GM18526 (cell line): ENCODE measurements around the gene STIL.

Experiments
- POLR2A ChIP-seq: IDR thresholded peaks from 3 replicates; pipeline ENCODE4 v1.6.1; 2011; ENCODE audit not compliant: insufficient read length; ENCODE audit errors: extremely low read depth

Gene STIL

DNA sequence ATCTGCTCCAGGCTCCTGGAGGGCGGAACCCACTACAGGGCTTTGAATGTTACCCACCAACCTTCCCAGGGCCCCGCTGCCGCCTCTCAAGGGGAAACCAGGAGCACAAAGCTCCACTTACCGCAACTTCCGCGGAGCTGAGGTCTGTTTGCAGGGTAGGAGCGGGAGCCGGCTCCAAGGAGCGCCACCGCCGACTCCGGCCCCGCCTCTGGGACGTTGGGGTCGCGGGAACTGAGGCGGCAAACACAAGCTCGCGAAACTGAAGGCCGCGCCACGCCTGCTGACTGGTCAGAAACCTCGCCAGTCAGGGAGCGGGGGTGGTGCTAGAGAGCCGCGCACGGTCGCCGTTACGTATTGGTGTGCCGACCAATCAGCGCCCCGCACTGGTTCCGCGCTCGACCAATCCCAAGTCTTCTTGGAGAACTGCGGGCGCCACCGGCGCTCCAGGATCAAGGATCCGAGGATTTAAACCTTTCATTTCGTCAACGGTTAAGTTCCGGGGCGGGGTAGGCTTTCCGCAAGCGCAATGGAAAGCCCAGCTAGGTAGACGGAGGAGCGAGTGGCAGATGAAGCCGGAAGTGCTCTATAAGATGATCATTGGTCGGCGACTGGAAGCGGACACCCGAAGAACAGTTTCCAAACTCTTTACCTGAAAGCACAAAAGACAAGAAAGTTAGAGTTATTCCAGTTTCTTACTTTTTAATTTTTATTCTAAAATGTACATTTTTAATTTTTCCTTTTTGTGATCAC is at the start of gene STIL:
Gene STIL, minus strand, starts transcription at position 233 of the 750 bp plus-strand sequence. CDS start 3,828 bp downstream, outside the sequence.
- TF ChIP-seq POLR2A = peak; percentile 75

DNA sequence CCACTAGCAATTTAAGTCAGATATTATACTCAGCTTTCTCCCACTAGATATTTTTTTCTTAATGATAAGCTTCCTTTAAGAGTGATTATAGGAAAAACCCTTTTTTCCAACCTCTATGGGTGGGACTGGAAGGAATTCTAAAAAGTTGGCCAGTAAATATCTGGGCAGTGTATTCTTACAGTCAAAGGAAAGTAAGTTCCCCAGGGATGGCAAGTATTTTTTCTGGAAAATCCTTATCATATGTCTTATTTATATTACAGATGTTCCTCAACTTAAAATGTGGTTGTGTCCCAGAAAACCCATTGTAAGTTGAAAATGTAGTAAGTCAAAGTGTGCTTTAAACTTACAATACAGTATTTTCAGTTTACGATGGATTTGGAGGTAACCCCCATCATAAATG is 48.9 kb upstream of the STIL start:
- TF ChIP-seq POLR2A = no peak

DNA sequence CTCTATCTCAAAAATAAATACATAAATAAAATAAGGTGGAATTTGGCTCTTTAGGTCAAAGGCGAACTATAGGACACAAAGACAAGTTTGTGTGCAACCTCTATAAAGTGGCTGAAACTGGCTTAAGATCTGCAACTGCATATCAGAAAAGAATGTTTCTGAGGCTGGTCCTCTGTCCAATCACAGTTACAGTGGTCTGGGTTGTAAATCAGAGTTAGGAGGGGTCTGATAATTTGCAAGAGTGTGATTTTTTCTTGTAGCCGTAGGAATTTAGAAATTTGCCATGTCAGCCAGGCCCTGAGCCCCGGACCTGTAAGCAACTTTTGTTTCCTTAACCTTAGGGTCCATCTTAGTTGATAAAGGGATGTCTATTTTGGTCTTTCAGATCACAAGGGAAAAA is 47.4 kb upstream of the STIL start:
- no peak for TF ChIP-seq POLR2A

DNA sequence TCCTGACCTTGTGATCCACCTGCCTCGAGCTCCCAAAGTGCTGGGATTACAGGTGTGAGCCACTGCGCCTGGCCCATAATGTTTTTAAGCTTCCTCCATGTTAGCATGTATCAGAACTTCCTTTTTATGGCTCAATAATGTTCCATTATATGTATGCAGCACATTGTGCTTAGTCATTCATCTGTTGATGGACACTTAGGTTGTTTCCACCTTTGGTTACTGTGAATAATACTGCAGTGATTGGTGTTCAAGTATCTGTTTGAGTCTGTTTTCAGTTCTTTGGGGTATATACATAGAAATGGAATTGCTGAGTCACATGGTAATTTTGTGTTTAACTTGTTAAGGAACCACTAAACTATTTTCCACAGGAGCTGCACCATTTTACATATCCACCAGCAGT is 37.4 kb upstream of the STIL start:
- no peak for TF ChIP-seq POLR2A

DNA sequence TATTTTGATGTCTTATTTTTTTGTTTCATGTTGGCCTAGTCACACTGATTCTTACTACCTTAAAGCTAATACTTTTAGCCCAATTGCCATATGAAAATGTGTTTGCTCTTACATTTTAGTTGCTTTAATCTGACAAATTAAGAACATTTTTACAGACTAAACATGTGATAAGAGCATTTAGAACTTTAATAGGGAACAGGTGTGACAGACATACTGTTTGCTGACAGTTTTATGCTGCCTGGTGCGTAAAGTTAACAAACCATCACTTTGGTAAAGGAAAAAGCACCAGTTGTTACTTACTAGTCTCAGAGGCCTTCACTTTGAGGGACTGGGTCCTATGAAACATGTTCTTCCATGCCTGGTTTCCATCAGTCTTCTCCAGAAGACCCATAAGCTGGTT is 34.3 kb upstream of the STIL start:
- TF ChIP-seq POLR2A = no peak

DNA sequence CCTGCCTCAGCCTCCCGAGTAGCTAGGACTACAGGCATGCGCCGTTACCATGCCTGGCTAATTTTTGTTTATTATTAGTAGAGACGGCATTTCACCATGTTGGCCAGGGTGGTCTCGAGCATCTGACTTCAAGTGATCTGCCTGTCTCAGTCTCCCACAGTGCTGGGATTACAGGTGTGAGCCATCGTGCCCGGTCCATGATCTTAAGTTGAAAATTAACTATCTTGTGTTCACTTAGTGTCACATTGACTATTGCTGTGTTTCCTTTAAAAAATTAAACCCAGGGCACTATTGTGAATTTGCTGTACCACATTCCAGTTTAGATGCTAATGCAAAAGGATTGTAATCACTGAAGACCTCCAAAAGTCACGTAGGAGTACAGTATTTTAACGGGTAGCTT is 33.8 kb upstream of the STIL start:
- no peak for TF ChIP-seq POLR2A

DNA sequence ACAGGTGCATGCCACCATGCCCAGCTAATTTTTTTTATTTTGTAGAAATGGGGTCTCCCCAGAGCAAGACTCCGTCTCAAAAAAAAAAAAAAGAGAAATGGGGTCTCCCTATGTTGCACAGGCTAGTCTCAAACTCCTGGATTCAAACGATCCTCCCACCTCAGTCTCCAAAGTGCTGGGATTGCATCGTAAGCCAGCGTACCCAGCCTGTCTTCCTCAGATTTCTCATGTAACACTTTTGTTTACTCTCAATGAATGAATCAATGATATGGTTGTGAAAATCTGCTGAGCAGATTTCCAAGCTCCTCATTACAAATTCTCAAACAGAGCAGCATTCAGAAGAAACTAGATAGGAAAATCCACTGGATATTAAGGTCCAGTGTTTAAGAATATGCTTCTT is 26.3 kb upstream of the STIL start:
- TF ChIP-seq POLR2A = no peak

DNA sequence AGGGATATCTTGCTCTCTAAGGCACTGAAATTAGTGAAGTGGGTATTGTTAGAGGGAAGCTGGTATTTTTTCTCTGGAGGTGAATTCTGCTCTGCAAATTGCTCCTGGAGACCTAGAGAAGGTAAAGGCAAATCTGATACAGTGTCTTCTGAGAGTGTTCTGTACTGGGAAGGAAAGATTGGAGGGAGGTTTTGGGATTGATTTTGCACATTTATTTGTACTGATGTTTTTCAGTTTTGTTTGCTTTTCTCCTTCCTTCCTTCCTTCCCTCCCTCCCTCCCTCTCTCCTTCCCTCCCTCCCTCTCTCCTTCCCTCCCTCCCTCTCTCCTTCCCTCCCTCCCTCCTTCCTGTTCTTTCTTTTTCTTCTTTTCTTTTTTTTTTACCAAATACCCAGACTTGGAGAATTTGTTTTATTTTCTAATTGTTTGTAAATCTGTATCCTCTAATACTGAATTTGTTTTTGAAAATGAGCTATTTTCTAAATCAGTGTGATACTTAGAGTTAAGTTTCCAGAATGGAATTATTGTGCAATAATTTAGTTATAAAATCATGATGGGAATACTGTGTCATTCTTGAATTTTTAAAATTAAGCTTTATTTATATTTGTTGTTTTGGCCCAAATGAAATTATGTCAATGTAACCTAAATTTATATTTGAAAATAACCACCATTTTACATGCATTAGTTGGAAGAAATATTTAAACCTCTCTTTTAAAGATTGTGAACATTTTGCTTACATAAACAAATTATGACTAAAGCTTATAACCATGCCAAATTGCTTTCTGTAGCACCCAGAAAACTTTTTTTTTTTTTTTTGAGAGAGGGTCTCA is 24.5 kb upstream of the STIL start:
- no peak for TF ChIP-seq POLR2A

DNA sequence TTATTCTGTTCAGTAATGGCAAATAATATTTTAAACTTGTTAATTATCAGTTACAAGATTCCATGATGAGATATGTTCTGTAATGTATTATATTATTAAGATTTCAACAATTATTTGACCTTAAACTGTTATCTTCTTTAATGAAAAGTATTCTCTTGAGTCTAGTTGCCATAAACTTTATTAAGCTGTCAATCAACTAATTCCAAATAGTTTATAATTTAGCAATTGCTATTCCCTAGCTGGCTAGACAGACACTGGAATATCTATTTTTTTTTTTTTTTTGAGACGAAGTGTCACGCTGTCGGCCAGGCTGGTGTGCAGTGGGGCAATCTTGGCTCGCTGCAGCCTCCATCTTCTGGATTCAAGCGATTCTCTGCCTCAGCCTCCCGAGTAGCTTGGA is 23.4 kb upstream of the STIL start:
- no peak for TF ChIP-seq POLR2A

DNA sequence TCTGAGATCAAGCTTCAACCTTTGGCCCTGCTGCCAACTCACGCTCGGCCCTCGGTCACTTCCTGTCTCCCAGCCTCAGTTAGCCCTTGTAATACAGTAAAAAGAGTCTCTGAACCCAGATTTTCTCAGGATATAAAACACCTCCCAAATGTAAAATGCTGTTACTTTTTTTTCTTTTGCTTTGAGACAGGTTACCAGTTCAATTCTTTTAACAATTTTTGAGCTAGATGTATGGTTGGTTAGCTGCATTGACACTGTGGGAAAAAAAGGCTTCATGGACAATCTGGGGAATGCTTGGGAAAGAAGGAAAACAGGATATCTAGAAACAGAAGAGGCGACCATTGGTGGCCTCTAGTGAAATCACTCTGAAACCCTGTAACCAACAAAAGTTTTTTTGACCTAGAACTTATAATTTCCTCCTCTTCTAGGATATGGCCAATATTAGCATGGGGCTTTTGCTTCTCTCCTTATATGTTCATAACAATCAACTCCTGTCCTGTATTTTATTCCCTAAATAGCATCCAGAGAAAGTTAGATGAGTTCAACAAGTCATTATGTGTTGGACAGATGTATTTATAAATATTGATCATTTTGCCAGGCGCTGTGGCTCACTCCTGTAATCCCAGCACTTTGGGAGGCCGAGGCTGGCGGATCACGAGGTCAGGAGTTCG is 21.0 kb upstream of the STIL start:
- TF ChIP-seq POLR2A = no peak

DNA sequence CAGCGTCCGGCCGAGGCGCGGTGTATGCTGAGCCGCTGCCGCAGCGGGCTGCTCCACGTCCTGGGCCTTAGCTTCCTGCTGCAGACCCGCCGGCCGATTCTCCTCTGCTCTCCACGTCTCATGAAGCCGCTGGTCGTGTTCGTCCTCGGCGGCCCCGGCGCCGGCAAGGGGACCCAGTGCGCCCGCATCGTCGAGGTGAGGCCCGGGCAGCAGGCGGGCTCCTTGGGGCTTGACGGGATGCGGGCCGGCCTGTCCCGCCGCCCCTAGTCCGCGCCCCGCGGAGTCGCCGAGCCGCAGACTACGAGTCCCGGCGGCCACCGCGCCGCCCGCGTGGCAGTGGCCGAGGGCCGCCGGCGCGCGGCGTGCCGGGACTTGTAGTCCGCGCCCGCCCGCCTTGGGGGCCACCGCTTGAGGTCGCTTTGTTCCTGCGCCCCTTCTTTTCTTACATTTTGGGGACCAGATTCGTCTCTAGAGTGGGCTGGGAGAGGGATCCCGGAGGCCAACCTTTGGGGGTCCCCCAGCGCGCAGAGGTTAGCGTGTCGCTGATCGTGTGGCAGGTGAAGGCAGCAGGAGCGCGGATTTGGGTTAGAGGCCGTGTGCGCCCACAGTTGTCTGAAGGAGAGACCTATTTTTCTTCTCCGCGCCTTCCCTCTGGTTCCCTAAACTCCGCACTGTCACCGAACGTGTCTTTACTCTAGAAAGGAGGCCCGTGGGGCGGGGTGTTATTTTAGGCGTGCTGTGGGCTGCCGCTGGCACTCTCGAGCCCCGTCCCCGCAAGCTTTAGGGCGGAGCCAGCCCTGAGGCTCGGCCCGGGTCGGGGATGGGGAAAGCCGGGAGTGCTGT is 20.2 kb upstream of the STIL start:
- TF ChIP-seq POLR2A = peak; percentile 42

DNA sequence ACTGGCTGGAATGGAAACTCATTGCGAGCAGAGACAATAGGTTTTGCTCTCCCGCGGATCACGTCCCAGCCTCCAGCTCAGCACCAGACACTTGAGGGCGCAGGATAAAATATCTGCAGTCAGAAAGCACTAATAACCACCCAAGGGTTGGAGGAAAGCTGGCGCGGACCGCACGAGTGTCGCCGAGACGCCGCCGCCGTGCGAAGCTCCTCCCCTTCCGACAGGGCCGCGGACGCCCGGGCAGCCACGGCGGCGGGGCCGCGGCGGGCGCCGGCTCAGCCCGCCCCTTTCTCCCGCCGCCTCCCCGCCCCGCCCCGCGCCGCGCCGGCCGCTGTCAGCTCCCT is 19.6 kb upstream of the STIL start, which contains the start of gene CMPK1:
Gene CMPK1, plus strand, starts transcription at position 213 of the 344 bp plus-strand sequence. CDS start 156 bp downstream, outside the sequence.
- peak; percentile 69 for TF ChIP-seq POLR2A

DNA sequence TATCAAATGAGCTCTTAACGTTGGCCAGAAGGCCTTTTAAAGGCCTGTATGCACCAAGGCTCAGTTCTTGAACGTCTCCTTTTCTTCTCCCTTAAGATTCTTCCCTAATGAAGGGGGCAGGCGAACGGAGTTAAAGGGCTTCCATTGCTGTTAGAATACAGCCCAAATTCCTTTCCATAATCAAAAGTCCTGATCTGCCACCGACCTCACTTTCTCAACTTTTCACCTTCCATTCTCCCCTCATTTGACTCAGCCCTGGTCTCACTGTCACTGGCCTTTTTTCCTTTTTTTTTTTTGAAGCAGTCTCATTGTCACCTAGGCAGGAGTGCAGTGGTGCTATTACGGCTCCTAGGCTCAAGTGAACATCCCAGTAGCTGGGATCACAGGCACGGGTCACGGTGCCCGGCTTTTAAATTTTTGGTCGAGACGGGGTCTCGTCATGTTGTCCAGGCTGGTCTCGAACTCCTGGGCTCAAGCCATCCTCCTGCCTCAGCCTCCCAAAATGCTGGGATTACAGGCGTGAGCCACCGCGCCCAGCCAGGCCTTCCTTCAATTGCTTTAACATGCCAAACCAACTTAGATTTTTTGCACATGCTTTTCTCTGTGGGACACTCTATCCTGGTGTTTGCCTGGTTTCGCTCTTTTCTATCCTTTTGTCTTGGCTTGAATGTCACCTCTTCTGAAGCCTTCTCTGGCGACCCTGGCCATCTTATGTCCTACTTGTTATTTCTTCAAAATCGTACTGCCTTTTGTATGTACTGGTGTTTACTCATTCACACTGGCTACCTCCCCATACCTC is 19.0 kb upstream of the STIL start:
- TF ChIP-seq POLR2A = no peak

DNA sequence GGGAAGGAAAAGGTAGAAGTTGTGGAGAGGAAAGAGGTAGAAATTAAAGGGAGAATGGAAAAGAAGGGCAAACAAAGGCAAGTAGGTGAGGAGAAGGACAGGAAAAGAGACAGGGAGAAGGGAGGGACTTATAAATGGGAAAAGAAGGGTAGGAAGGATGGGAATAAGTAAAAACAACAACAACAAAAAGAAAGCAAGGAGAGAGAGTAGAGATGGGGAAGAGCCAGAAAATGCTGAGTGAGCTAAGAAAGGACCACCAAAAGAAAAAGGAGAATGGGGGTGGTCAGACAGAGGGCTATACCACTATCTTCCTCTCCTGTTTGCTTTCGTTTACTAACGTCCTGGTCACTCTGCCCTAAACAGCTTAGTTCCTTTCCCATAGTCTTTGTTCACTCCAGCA is 17.9 kb upstream of the STIL start:
- no peak for TF ChIP-seq POLR2A

DNA sequence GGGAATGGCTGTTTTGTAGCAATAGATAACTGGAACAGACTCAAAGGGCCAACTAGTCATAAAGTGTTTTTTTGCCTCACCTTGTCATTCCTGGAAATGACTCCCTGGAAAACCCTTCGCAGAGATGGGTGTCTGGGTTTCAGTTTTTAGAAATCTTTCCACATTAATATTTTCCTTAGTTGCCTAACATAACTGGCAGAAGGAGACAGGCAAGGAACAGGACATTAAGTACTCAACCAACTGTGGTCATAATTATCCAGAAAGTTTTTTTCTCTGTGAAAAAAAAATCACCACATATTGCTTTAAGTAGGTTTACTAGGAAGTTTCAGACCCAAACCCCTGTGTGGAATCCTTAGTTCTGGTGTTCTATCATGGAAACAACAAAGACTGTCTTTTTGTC is 16.3 kb upstream of the STIL start:
- no peak for TF ChIP-seq POLR2A

DNA sequence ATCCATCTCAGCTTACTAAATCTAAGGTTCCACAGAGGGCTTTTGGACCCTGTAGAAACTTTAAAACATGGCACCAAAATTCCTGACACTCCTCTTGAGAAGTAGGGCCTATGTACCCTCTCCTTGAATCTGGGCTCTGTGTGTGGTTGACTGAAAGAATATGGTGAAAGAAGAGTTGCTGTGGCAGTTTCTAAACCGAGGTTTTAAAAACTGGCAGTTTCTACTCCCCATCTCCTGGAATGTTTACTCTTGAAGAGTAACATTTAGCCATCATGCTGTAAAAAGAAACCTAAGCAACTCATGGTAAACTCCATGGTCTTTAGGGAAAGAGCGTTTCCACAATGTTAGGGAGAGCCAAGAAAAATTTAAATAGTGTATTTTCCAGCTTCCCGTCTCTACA is 15.0 kb upstream of the STIL start:
- TF ChIP-seq POLR2A = no peak
